H54 (cell line): ENCODE measurements around the gene SPEG.

Experiments used
- DNase-seq: peaks from one replicate; pipeline ENCODE4 v3.0.0; 2011; ENCODE audit warnings: low spot score, mixed read lengths; ENCODE audit not compliant: insufficient read length
- FAIRE-seq: peaks from 3 replicates; lab custom pipeline; 2011; peaks lifted over from hg19 to GRCh38; lab: Jason Lieb, UNC
- POLR2A ChIP-seq: IDR thresholded peaks from 2 replicates; pipeline ENCODE4 v1.6.1; 2011; ENCODE audit warnings: low read depth, mild to moderate bottlenecking, low read length

SPEG gene

GRCh38 chr2:219494952-219495530 lies 60.4 kb downstream of the SPEG start:
- DNase-seq (no peak), FAIRE-seq (no peak)
- TF ChIP-seq POLR2A = no peak

DNA sequence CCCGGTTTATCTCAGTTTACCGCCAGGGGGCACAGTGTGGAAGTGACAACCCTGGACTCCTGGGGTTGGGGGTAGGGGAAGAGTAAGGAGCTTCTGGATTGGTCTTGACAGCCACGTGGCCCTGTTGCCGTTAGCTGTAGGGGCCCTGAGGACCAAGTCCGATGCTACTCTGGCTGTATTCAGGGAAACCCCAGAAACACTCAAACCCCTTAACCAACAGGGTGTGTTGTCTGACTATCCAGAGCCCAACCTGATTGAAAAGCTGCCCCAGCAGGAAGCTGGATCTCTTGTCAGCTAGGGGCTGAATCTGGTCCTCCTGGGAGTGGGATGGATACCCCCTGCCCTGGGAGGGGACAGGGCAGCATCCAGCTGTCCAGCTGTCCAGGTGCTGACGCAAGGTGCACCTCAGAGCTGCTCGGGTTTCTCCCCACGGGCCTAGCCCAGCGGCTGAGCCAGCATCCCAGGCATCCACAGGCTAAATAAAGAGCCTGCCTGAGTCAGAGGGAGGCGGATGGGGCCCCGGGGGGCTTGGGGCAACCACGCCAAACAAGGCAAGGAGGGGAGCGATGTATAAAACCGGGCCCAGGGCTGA lies 61.0 kb downstream of the SPEG start:
- FAIRE-seq (no peak), DNase-seq (no peak)
- TF ChIP-seq POLR2A = no peak

DNA sequence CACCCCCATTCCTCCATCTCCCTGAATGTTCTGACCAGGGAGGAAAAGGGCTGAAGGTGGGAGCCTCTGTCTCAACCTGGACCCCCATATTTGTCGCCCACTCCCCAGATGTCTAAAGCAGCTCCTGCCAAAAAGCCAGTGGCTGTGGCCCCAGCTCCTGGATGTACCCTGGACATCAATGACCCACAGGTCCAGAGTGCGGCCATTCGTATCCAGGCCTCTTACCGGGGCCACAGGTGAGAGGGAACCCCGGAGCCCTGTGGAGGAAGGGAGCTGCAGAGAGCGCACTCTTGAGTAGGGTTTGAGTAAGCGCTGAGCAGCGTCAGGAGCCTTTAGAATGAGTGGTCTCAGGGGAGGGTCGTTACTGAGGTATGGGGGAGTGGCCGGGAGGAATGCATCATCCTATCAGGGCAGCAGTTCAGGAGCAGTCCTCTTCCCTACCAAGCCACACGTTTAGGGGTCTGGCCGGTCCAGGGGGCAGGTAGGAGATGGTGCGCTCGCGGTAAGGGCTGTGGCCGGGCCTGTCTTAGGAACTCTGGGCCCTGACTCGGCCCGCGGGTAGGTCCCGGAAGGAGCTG lies 61.7 kb downstream of the SPEG start:
- FAIRE-seq (no peak), DNase-seq (no peak)

GRCh38 chr2:219496825-219497494 lies 62.3 kb downstream of the SPEG start:
- DNase-seq (no peak), FAIRE-seq (no peak)
- TF ChIP-seq POLR2A = no peak

More for the DNA sequence above, 61.7 kb downstream of the SPEG start:
- TF ChIP-seq POLR2A = no peak

- DNase-seq (peak; percentile 96), FAIRE-seq (peak; percentile 11)
- peak; percentile 85 for TF ChIP-seq POLR2A
These were observed 63.0 kb downstream of the SPEG start for GRCh38 chr2:219497495-219498279.

DNA sequence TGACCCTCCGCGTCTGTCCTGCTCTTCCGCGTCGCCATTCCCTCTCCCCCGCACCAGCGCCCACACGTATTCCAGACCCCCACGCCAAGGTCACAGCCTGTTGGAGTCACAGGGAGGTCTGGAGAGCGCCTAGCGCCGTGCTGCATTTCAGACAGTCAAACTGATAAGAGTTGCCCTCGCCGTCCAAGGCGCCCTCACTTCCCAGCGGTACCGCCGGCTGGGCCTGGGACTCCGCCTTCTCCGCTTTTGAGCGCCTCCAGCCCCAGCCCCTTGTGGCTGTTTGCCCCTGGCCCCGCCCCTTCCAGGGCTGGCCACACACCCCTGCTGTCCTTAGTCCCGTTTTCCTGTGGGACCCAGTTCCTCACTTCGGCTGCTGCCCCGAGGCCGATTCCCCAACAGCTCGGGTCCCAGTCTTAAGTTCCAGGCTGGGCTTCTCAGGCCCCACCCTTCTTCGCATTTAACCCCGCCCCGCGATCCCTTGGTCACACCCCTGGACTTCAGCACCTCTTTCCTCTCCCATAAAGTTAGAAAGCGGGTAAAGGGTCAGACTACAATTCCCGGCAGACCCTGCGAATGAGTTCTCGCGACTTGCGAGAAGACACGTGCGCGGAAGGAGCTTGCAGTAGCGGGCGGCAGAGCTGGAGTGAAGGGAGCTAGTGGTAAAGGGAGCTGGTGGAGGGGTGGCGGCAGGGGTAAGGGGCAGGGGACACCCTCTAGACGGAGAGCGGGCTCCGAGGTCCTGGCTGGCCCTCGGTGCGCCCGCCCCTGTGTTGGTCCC lies 63.8 kb downstream of the SPEG start, which contains the start of gene GMPPA:
TSS of gene GMPPA (plus strand) at position 612 of the 778 bp plus-strand sequence. CDS start 1,085 bp downstream, outside the sequence.
- FAIRE-seq (peak; percentile 78), DNase-seq (peak; percentile 99)
- TF ChIP-seq POLR2A = peak; percentile 84

GRCh38 chr2:219499058-219499307 lies 64.3 kb downstream of the SPEG start:
- TF ChIP-seq POLR2A = no peak
- no peak for DNase-seq
- no peak for FAIRE-seq

DNA sequence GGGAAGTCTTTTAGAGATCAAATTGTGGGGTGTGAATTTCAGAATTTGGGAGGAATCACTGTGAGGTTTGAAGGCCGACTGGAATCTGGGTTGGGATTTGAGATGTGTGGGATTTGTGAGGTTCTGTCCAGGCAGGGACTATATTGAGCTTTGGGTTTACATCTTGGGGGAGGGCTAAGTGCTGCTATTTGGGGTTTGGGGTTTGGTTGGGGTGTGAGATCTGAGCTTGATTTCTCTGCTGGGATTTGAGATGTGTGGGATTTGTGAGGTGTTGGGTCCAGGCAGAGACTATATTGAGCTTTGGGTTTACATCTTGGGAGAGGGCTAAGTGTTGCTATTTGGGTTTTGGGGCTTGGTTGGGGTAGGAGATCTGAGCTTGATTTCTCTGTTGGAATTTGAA lies 64.9 kb downstream of the SPEG start:
- FAIRE-seq = no peak
- TF ChIP-seq POLR2A = no peak
- DNase-seq = no peak

DNA sequence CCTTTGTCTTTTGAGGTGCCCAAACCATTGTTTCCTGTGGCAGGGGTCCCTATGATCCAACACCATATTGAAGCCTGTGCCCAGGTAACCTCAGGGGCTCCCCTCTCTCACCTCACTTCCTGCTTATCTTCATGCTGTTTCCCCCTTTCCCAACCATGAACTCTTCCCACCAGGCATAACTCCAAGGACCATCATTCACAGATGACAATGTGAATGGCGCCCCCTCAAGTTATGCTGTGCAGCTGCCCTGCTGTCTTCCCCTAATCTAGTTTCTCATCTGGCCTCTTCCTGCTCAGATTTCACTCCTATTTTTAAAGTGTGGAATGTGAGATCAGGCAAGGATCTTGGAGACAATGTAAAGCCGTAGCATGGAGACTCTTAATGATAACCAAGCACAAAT lies 65.5 kb downstream of the SPEG start:
- DNase-seq (no peak), FAIRE-seq (no peak)
- no peak for TF ChIP-seq POLR2A

DNA sequence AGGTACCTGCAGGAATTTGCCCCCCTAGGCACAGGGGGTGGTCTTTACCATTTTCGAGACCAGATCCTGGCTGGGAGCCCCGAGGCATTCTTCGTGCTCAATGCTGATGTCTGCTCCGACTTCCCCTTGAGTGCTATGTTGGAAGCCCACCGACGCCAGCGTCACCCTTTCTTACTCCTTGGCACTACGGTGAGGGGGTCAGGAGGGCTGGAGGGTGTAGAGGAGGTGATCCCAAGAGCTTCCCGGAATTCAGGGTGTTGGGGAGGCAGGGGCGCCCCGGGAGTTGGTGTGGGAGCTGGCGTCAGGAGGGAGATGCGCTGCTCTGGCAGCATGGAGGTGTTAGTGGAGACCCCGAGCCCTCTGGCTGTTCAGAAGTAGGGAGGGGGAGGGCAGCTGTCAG lies 67.2 kb downstream of the SPEG start:
- FAIRE-seq = no peak
- TF ChIP-seq POLR2A = no peak
- no peak for DNase-seq

- TF ChIP-seq POLR2A = no peak
- FAIRE-seq = no peak
- DNase-seq = no peak
These were observed 68.0 kb downstream of the SPEG start for GRCh38 chr2:219502618-219503017.

DNA sequence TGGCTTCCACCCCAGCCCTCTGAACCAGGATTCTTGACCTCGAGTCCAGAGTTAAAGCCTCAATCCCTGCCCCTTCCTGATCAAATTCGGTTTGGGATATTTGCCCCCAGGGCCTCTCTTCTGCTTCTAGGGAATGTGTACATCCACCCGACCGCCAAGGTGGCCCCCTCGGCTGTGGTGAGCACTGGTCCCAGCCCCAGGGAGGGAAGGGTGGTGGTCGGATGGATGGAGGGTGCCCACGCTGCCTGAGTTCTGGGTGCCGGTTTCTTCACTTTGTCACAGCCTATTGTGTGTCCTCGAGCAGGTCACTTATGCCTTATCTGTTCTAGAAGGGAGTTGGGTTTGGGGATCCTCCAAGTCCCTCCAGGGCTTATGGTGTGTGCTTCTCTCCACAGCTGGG lies 70.9 kb downstream of the SPEG start:
- DNase-seq (no peak), FAIRE-seq (no peak)
- no peak for TF ChIP-seq POLR2A

- DNase-seq (no peak), FAIRE-seq (no peak)
- TF ChIP-seq POLR2A = no peak
These were observed 71.6 kb downstream of the SPEG start for GRCh38 chr2:219506153-219506801.
